Breast epithelium (tissue), 3 donors: Measurements from ENCODE around the gene SULT2B1.

Experiments used
- CTCF ChIP-seq, 3 donors: fragments of 450-650 bp; IDR thresholded peaks; one replicate each; pipeline ENCODE4 v1.5.1; 2016 to 2017; ENCODE audit warnings: antibody characterized with exemption in 3 of 3, mild to moderate bottlenecking in 3 of 3, moderate library complexity in 3 of 3
- POLR2A ChIP-seq: fragments of 450-650 bp; IDR thresholded peaks from one replicate; pipeline ENCODE4 v1.6.1; 2016; ENCODE audit warnings: antibody characterized with exemption, mild to moderate bottlenecking, moderate library complexity
- POLR2AphosphoS5 ChIP-seq, 3 donors: sonication (generic); formaldehyde crosslinking; IDR thresholded peaks; one replicate each; pipeline ENCODE4 v1.6.1; 2017; ENCODE audit warnings: antibody characterized with exemption in 3 of 3

- no peak for TF ChIP-seq CTCF (IDR thresholded peaks at IDR 0.05)
- no peak for TF ChIP-seq POLR2AphosphoS5 (IDR thresholded peaks at IDR 0.05)
- TF ChIP-seq POLR2A, result no peak
These were observed 43.1 kb upstream of the SULT2B1 start for GRCh38 chr19:48508729-48509411.
